HCT116 (cell line): ENCODE data around the gene SLC27A4. TPM values are rescaled to one million over a fixed set of nuclear protein-coding genes. Genes with fewer than 3 reads are reported as not detected.

Experiments
- ATAC-seq: fragments of 200-7000 bp; cut with Tn5 transposase; 2 replicates; pipeline ENCODE4 v1.9.1; 2020; ENCODE audit warnings: mild to moderate bottlenecking, moderate library complexity
- BruUV-seq: library from RNA; stranded (reverse); fragments of 400-500 nt; replicated peaks from 2 replicates; lab custom pipeline; 2021; lab: Mats Ljungman, UMichigan
- CTCF ChIA-PET: fragments of 300-600 bp; sonication (Branson Sonifier 250); formaldehyde crosslinking; loops from one replicate; lab custom pipeline; 2021; ENCODE audit warnings: antibody characterized with exemption; lab: Charles Lee
- POLR2A ChIA-PET: fragments of 300-600, 350-600 bp; sonication (Branson Sonifier 250); formaldehyde crosslinking; loops from one replicate; lab custom pipeline; 2021; ENCODE audit warnings: antibody characterized with exemption; lab: Charles Lee
- RAD21 ChIA-PET, 2 experiments: fragments of 300-600 bp; sonication (Branson Sonifier 250); formaldehyde crosslinking; loops; one replicate each; lab custom pipeline; 2023; ENCODE audit warnings: low total read pairs in 2 of 2; ENCODE audit not compliant: uncharacterized antibody in 2 of 2, unreplicated experiment in 2 of 2, low non-redundant PET in 1 of 2; lab: Charles Lee
- DNase-seq: peaks from one replicate; pipeline ENCODE4 v3.0.0-alpha.2; 2010; ENCODE audit warnings: low read depth, low spot score
- H2AFZ ChIP-seq: fragments of 200-600 bp; shearing (Covaris generic), sonication (generic); 2 replicates; pipeline ENCODE4 v1.6.1; 2017; ENCODE audit warnings: low read depth, mixed run types, mixed read lengths, antibody characterized with exemption, low read length; ENCODE audit not compliant: poor library complexity, severe bottlenecking
- H3K27ac ChIP-seq: 2 replicates; pipeline ENCODE4 v1.5.1; 2012; ENCODE audit warnings: low read depth, low read length
- H3K27me3 ChIP-seq: fragments of 200-600 bp; sonication (generic); 2 replicates; pipeline ENCODE4 v1.6.1; 2016; ENCODE audit warnings: mixed run types, low read length, mixed read lengths; ENCODE audit not compliant: insufficient read depth
- H3K36me3 ChIP-seq, 2 experiments: fragments of 200-500 bp in 1 of 2; fragments of 200-600 bp in 1 of 2; sonication (Bioruptor generic) in 1 of 2; sonication (generic) in 1 of 2; 2 replicates each; pipeline versions ENCODE4 v1.5.1 to v1.6.1; 2014 to 2016; ENCODE audit warnings: low read length in 2 of 2, inconsistent platforms in 1 of 2, mixed read lengths in 1 of 2, mixed run types in 1 of 2; ENCODE audit not compliant: insufficient read depth in 2 of 2, control insufficient read depth in 1 of 2
- H3K4me1 ChIP-seq, 2 experiments: fragments of 200-600 bp in 1 of 2; sonication (generic) in 1 of 2; 2 replicates each; pipeline versions ENCODE4 v1.5.1 to v1.6.1; 2012 to 2017; ENCODE audit warnings: low read length in 2 of 2, inconsistent platforms in 1 of 2, mild to moderate bottlenecking in 1 of 2, mixed read lengths in 1 of 2, mixed run types in 1 of 2, moderate library complexity in 1 of 2; ENCODE audit not compliant: insufficient read depth in 2 of 2, control insufficient read depth in 1 of 2
- H3K4me2 ChIP-seq: fragments of 200-600 bp; sonication (generic); 2 replicates; pipeline ENCODE4 v1.6.1; 2017; ENCODE audit warnings: mixed run types, low read length, mixed read lengths
- H3K4me3 ChIP-seq, 2 experiments: fragments of 200-600 bp in 1 of 2; sonication (generic) in 1 of 2; replicated peaks in 1 of 2; 2 replicates each; pipeline ENCODE4 v1.5.1; 2011 to 2016; ENCODE audit warnings: low read length in 2 of 2, control low read depth in 1 of 2, low read depth in 1 of 2, mild to moderate bottlenecking in 1 of 2, mixed read lengths in 1 of 2, mixed run types in 1 of 2
- H3K79me2 ChIP-seq: fragments of 200-600 bp; sonication (generic); 2 replicates; pipeline ENCODE4 v1.6.1; 2017; ENCODE audit warnings: mild to moderate bottlenecking, mixed run types, low read length, moderate library complexity, mixed read lengths; ENCODE audit not compliant: insufficient read depth
- H3K9ac ChIP-seq: fragments of 200-600 bp; sonication (generic); 2 replicates; pipeline ENCODE4 v1.6.1; 2016; ENCODE audit warnings: low read length, mixed read lengths
- H3K9me2 ChIP-seq: fragments of 200-600 bp; sonication (generic), shearing (Covaris generic); 2 replicates; pipeline ENCODE4 v1.6.1; 2017; ENCODE audit warnings: mixed run types, mild to moderate bottlenecking, moderate library complexity; ENCODE audit not compliant: insufficient read depth
- H3K9me3 ChIP-seq, 2 experiments: fragments of 200-500 bp in 1 of 2; fragments of 200-600 bp in 1 of 2; sonication (Bioruptor generic) in 1 of 2; sonication (generic) in 1 of 2; 2 replicates each; pipeline ENCODE4 v1.6.1; 2014 to 2017; ENCODE audit warnings: low read length in 2 of 2, mixed read lengths in 2 of 2, inconsistent platforms in 1 of 2, low read depth in 1 of 2, mild to moderate bottlenecking in 1 of 2, mixed run types in 1 of 2, moderate library complexity in 1 of 2; ENCODE audit not compliant: control insufficient read depth in 1 of 2, insufficient read depth in 1 of 2
- H4K20me1 ChIP-seq: fragments of 200-600 bp; sonication (generic), shearing (Covaris generic); 2 replicates; pipeline ENCODE4 v1.6.1; 2017; ENCODE audit warnings: mixed run types, mild to moderate bottlenecking, moderate library complexity; ENCODE audit not compliant: insufficient read depth
- EZH2 ChIP-seq: fragments of 200-600 bp; sonication (generic); IDR thresholded peaks from 2 replicates; pipeline ENCODE4 v1.6.1; 2017; ENCODE audit warnings: antibody characterized with exemption, mixed run types
- RAD21 ChIP-seq: IDR thresholded peaks from 2 replicates; pipeline ENCODE4 v1.6.1; 2012; ENCODE audit warnings: low read depth, mild to moderate bottlenecking
- ZFX ChIP-seq: fragments of 450-650 bp; IDR thresholded peaks from 2 replicates; pipeline ENCODE4 v1.6.1; 2017
- ZNF274 ChIP-seq: fragments of 200-500 bp; sonication (Bioruptor generic); IDR thresholded peaks from 2 replicates; pipeline ENCODE4 v1.6.1; 2014; ENCODE audit warnings: mild to moderate bottlenecking, low read depth, low read length, inconsistent platforms
- intact Hi-C: fragments of 100-400 bp; cut with micrococcal nuclease; formaldehyde crosslinking; loops from 2 replicates; pipeline ENCODE4 v1.10.0; 2022
- total RNA-seq: library from RNA; stranded (reverse); gene quantifications from one replicate; pipeline ENCODE4 v1.2.1, GENCODE V29; 2021; ENCODE audit not compliant: unreplicated experiment
- TF ChIP-seq, protein P1 (sequence below): IDR thresholded peaks from 2 replicates; pipeline ENCODE4 v1.6.1; 2012; ENCODE audit warnings: low read depth

Gene SLC27A4
- total RNA-seq, 1 experiment from 2014 or later, result 33.9 TPM

DNA sequence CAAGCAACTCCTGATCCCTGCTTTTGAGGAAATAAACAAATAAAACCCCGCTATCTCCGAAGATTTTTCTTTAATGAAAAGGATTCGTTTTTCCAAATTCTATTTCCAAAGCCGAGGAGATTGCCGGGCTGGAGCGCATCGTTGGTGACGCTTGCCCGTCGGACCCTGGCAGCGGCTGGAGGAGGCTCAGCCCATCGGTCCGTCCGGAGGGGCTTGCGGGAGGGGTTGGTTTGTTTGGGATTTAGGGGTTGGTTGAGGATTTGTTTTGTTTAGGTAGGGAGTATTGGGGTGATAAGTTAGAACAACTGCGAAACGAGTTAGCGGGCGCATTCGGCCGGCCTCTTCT is 51.6 kb downstream of the SLC27A4 start:
- Histone ChIP-seq H3K9me2 (no peaks in the 10 kb centered on the region), H2AFZ (no peak overlapping the region), H3K4me2 (no peak overlapping the region), H3K27me3 (no peaks in the 10 kb centered on the region), H3K27ac (no peak overlapping the region), H3K79me2 (no peaks in the 10 kb centered on the region), H3K9me3 (no peaks in the 10 kb centered on the region), H3K4me1 (peaks cover 0 to 14% of the 10 kb centered on the region in 2 experiments; a peak in 2 of 4 replicates), H4K20me1 (no peaks in the 10 kb centered on the region), H3K9ac (no peak overlapping the region)
- ChIA-PET CTCF (no interaction called here), POLR2A (no interaction called here), RAD21 (no interaction called here)
- DNase-seq (no peak), ATAC-seq (no peak)
- no TSS peak for BruUV-seq
- intact Hi-C loops, result no loop called here
- TF ChIP-seq RAD21, result no peak
- no peak for TF ChIP-seq ZFX
- TF ChIP-seq EZH2, result no peak
- no peak for TF ChIP-seq ZNF274
- TF ChIP-seq, protein P1, sequence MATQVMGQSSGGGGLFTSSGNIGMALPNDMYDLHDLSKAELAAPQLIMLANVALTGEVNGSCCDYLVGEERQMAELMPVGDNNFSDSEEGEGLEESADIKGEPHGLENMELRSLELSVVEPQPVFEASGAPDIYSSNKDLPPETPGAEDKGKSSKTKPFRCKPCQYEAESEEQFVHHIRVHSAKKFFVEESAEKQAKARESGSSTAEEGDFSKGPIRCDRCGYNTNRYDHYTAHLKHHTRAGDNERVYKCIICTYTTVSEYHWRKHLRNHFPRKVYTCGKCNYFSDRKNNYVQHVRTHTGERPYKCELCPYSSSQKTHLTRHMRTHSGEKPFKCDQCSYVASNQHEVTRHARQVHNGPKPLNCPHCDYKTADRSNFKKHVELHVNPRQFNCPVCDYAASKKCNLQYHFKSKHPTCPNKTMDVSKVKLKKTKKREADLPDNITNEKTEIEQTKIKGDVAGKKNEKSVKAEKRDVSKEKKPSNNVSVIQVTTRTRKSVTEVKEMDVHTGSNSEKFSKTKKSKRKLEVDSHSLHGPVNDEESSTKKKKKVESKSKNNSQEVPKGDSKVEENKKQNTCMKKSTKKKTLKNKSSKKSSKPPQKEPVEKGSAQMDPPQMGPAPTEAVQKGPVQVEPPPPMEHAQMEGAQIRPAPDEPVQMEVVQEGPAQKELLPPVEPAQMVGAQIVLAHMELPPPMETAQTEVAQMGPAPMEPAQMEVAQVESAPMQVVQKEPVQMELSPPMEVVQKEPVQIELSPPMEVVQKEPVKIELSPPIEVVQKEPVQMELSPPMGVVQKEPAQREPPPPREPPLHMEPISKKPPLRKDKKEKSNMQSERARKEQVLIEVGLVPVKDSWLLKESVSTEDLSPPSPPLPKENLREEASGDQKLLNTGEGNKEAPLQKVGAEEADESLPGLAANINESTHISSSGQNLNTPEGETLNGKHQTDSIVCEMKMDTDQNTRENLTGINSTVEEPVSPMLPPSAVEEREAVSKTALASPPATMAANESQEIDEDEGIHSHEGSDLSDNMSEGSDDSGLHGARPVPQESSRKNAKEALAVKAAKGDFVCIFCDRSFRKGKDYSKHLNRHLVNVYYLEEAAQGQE, result no peak
- TF ChIP-seq, all 23 proteins: peak for 0
- H3K36me3 ChIP-seq, result peaks cover 7 to 10% of the 10 kb centered on the region in 2 experiments; a peak in 3 of 4 replicates
- H3K4me3 ChIP-seq, result no peak overlapping the region
